Measurements from ENCODE around the gene ATP6V0E1.

The ATP6V0E1 gene

DNA sequence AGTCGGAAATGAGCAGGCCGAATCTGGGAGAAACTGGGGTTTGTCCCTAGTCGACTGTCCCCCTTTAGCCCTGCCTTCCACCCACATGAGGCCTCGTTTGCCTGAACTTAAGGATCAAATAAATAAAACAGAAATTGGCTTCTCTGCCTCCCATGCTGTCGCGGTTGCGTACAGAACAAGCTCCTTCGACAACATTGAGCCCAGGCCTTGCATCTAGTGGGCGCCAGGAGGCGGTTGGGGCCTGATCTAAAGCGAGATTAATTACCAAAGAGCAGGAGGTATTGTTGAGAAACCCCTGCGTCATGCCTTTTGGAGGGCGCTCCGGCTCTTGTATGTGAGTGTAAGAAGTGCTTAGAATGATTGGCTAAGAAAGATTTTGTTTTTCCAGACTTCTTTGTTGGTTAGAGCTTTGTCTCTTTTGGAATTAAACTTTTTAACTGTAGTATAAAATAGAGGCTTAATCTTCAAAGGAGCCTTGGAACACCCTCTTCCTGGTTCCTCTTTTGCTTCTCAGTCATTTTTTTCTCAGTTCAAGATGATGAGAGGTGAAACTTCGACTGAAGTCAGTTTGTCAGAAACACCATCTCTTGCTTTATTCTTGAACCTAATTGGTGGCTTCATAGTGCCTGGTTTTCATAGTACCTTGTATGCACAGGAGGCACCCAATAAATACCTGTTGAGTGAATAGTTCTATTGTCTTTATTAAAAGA lies 828 bp downstream of the ATP6V0E1 start:
- ChIA-PET CTCF (interaction anchor here (0.5 to 1.9 kb wide), 15 partner anchors 11 to 300 kb away, joined by 3 to 9 read pairs (median 3); partner anchors contain the start of gene BNIP1), POLR2A (interaction anchor here (0.6 to 1.8 kb wide), 11 partner anchors 25 to 1553 kb away, joined by 3 to 16 read pairs (median 4); partner anchors contain the start of genes BNIP1, NKX2-5, RPL26L1 and STC2)
- Histone ChIP-seq H3K27ac (ENCODE audit: extremely low read depth, low read depth, low read length) (peak overlapping the region; percentile 67), H3K36me3 (ENCODE audit: control insufficient read depth in 2 of 2, insufficient read depth in 1 of 2, low read length in 2 of 2) (peaks cover 11 to 31% of the 10 kb centered on the region in 2 experiments; a peak in 2 of 3 replicates), H3K9me3 (ENCODE audit: control insufficient read depth, insufficient read depth, low read depth, low read length) (no peaks in the 10 kb centered on the region), H3K4me3 (ENCODE audit: low read depth, low read length) (peak overlapping the region; percentile 87), H3K4me1 (ENCODE audit: control insufficient read depth, insufficient read depth, low read length) (no peaks in the 10 kb centered on the region; the same call in 1 of the 2 replicates)
- no peak for TF ChIP-seq ZNF266 (tag by site-specific recombination; IDR thresholded peaks at IDR 0.05; ENCODE audit: low read depth)
- TF ChIP-seq ZNF654 (tag by site-specific recombination; IDR thresholded peaks at IDR 0.05; ENCODE audit: low read depth) = peak; percentile 15; the same call in 1 of the 2 replicates
- TF ChIP-seq ZNF366 (tag by site-specific recombination; conservative IDR thresholded peaks at IDR 0.05) = no peak
- TF ChIP-seq ZNF561 (tag by site-specific recombination; IDR thresholded peaks at IDR 0.05; ENCODE audit: borderline replicate concordance) = 0 out of 2 replicates have a peak, but pooled peaks have one; percentile 18
- no peak for TF ChIP-seq ZNF658 (tag by site-specific recombination; IDR thresholded peaks at IDR 0.05)
- TF ChIP-seq, protein P1, sequence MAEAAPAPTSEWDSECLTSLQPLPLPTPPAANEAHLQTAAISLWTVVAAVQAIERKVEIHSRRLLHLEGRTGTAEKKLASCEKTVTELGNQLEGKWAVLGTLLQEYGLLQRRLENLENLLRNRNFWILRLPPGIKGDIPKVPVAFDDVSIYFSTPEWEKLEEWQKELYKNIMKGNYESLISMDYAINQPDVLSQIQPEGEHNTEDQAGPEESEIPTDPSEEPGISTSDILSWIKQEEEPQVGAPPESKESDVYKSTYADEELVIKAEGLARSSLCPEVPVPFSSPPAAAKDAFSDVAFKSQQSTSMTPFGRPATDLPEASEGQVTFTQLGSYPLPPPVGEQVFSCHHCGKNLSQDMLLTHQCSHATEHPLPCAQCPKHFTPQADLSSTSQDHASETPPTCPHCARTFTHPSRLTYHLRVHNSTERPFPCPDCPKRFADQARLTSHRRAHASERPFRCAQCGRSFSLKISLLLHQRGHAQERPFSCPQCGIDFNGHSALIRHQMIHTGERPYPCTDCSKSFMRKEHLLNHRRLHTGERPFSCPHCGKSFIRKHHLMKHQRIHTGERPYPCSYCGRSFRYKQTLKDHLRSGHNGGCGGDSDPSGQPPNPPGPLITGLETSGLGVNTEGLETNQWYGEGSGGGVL (tag by site-specific recombination; IDR thresholded peaks at IDR 0.05) = no peak
- TF ChIP-seq, protein P2, sequence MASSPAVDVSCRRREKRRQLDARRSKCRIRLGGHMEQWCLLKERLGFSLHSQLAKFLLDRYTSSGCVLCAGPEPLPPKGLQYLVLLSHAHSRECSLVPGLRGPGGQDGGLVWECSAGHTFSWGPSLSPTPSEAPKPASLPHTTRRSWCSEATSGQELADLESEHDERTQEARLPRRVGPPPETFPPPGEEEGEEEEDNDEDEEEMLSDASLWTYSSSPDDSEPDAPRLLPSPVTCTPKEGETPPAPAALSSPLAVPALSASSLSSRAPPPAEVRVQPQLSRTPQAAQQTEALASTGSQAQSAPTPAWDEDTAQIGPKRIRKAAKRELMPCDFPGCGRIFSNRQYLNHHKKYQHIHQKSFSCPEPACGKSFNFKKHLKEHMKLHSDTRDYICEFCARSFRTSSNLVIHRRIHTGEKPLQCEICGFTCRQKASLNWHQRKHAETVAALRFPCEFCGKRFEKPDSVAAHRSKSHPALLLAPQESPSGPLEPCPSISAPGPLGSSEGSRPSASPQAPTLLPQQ (tag by site-specific recombination; IDR thresholded peaks at IDR 0.05) = 0 out of 2 replicates have a peak, but pooled peaks have one; percentile 44
- 0 out of 2 replicates have a peak, but pooled peaks have one; percentile 29 for TF ChIP-seq ZFHX2 (tag by site-specific recombination; conservative IDR thresholded peaks at IDR 0.05)
- peak; percentile 77; the same call in 1 of the 2 replicates for TF ChIP-seq ZNF660 (tag by site-specific recombination; IDR thresholded peaks at IDR 0.05)
- no peak for TF ChIP-seq ZNF37A (tag by site-specific recombination; IDR thresholded peaks at IDR 0.05)
- TF ChIP-seq ZNF184 (tag by site-specific recombination; IDR thresholded peaks at IDR 0.05) = no peak
- no peak for TF ChIP-seq ZFP41 (tag by site-specific recombination; IDR thresholded peaks at IDR 0.05; ENCODE audit: borderline replicate concordance)
- TF ChIP-seq, protein P3, sequence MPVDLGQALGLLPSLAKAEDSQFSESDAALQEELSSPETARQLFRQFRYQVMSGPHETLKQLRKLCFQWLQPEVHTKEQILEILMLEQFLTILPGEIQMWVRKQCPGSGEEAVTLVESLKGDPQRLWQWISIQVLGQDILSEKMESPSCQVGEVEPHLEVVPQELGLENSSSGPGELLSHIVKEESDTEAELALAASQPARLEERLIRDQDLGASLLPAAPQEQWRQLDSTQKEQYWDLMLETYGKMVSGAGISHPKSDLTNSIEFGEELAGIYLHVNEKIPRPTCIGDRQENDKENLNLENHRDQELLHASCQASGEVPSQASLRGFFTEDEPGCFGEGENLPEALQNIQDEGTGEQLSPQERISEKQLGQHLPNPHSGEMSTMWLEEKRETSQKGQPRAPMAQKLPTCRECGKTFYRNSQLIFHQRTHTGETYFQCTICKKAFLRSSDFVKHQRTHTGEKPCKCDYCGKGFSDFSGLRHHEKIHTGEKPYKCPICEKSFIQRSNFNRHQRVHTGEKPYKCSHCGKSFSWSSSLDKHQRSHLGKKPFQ (tag by site-specific recombination; IDR thresholded peaks at IDR 0.05) = no peak
- no peak for TF ChIP-seq GLI2 (tag by site-specific recombination; IDR thresholded peaks at IDR 0.05; ENCODE audit: borderline replicate concordance, low read depth)
- peak; percentile 58 for TF ChIP-seq ZNF629 (tag by site-specific recombination; IDR thresholded peaks at IDR 0.05)
- TF ChIP-seq, protein P4, sequence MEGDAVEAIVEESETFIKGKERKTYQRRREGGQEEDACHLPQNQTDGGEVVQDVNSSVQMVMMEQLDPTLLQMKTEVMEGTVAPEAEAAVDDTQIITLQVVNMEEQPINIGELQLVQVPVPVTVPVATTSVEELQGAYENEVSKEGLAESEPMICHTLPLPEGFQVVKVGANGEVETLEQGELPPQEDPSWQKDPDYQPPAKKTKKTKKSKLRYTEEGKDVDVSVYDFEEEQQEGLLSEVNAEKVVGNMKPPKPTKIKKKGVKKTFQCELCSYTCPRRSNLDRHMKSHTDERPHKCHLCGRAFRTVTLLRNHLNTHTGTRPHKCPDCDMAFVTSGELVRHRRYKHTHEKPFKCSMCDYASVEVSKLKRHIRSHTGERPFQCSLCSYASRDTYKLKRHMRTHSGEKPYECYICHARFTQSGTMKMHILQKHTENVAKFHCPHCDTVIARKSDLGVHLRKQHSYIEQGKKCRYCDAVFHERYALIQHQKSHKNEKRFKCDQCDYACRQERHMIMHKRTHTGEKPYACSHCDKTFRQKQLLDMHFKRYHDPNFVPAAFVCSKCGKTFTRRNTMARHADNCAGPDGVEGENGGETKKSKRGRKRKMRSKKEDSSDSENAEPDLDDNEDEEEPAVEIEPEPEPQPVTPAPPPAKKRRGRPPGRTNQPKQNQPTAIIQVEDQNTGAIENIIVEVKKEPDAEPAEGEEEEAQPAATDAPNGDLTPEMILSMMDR (tag by site-specific recombination; IDR thresholded peaks at IDR 0.05) = peak; percentile 62; the same call in 1 of the 2 replicates
- no peak for TF ChIP-seq ZNF112 (tag by site-specific recombination; IDR thresholded peaks at IDR 0.05)
- no peak for TF ChIP-seq ZNF341 (tag by site-specific recombination; IDR thresholded peaks at IDR 0.05; ENCODE audit: low read depth)
- TF ChIP-seq, protein P5, sequence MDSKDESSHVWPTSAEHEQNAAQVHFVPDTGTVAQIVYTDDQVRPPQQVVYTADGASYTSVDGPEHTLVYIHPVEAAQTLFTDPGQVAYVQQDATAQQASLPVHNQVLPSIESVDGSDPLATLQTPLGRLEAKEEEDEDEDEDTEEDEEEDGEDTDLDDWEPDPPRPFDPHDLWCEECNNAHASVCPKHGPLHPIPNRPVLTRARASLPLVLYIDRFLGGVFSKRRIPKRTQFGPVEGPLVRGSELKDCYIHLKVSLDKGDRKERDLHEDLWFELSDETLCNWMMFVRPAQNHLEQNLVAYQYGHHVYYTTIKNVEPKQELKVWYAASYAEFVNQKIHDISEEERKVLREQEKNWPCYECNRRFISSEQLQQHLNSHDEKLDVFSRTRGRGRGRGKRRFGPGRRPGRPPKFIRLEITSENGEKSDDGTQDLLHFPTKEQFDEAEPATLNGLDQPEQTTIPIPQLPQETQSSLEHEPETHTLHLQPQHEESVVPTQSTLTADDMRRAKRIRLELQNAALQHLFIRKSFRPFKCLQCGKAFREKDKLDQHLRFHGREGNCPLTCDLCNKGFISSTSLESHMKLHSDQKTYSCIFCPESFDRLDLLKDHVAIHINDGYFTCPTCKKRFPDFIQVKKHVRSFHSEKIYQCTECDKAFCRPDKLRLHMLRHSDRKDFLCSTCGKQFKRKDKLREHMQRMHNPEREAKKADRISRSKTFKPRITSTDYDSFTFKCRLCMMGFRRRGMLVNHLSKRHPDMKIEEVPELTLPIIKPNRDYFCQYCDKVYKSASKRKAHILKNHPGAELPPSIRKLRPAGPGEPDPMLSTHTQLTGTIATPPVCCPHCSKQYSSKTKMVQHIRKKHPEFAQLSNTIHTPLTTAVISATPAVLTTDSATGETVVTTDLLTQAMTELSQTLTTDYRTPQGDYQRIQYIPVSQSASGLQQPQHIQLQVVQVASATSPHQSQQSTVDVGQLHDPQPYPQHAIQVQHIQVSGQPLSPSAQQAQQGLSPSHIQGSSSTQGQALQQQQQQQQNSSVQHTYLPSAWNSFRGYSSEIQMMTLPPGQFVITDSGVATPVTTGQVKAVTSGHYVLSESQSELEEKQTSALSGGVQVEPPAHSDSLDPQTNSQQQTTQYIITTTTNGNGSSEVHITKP (tag by site-specific recombination; IDR thresholded peaks at IDR 0.05) = 0 out of 2 replicates have a peak, but pooled peaks have one; percentile 2
- TF ChIP-seq, protein P6, sequence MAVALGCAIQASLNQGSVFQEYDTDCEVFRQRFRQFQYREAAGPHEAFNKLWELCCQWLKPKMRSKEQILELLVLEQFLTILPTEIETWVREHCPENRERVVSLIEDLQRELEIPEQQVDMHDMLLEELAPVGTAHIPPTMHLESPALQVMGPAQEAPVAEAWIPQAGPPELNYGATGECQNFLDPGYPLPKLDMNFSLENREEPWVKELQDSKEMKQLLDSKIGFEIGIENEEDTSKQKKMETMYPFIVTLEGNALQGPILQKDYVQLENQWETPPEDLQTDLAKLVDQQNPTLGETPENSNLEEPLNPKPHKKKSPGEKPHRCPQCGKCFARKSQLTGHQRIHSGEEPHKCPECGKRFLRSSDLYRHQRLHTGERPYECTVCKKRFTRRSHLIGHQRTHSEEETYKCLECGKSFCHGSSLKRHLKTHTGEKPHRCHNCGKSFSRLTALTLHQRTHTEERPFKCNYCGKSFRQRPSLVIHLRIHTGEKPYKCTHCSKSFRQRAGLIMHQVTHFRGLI (tag by site-specific recombination; IDR thresholded peaks at IDR 0.05) = peak; percentile 52; the same call in 1 of the 2 replicates
- TF ChIP-seq TRIM28 (IDR thresholded peaks at IDR 0.05; ENCODE audit: borderline replicate concordance, low read length) = peak; percentile 80
- TF ChIP-seq SCRT2 (tag by site-specific recombination; IDR thresholded peaks at IDR 0.05) = peak; percentile 79
- no peak for TF ChIP-seq ZBTB7A (tag by site-specific recombination; IDR thresholded peaks at IDR 0.05; ENCODE audit: low read depth)
- TF ChIP-seq ZNF2 (tag by site-specific recombination; IDR thresholded peaks at IDR 0.05) = 0 out of 2 replicates have a peak, but pooled peaks have one; percentile 11

Data from HEK293 (cell line).